WTC11 (cell line): ENCODE data around the gene KCNK16. TPM values are rescaled to one million over a fixed set of nuclear protein-coding genes. Genes with fewer than 3 reads are reported as not detected.

Source experiments
- ATAC-seq: fragments of 200-7000 bp; cut with Tn5 transposase; 2 replicates; pipeline ENCODE4 v1.10.0; 2021; ENCODE audit warnings: mild to moderate bottlenecking, moderate library complexity
- CTCF ChIA-PET: fragments of 300-600 bp; sonication (Branson Sonifier 250); formaldehyde crosslinking; loops from one replicate; lab custom pipeline; 2021; ENCODE audit warnings: antibody characterized with exemption; lab: Charles Lee
- POLR2A ChIA-PET: fragments of 350-600 bp; sonication (Branson Sonifier 250); formaldehyde crosslinking; loops from one replicate; lab custom pipeline; 2021; ENCODE audit warnings: antibody characterized with exemption; lab: Charles Lee
- DNase-seq: peaks from one replicate; pipeline ENCODE4 v3.0.0; 2021; ENCODE audit warnings: low spot score
- H3K27ac Mint-ChIP-seq: 2 replicates; pipeline ENCODE4 v1.8.0; 2021; ENCODE audit warnings: mixed read lengths
- H3K27me3 Mint-ChIP-seq: 2 replicates; pipeline ENCODE4 v1.8.0; 2021; ENCODE audit warnings: low read depth, mild to moderate bottlenecking, moderate library complexity, mixed read lengths
- H3K36me3 Mint-ChIP-seq: 2 replicates; pipeline ENCODE4 v1.8.0; 2021; ENCODE audit warnings: mixed read lengths
- H3K4me1 Mint-ChIP-seq: 2 replicates; pipeline ENCODE4 v1.8.0; 2022; ENCODE audit warnings: mixed read lengths
- H3K4me3 Mint-ChIP-seq: 2 replicates; pipeline ENCODE4 v1.8.0; 2021; ENCODE audit warnings: mild to moderate bottlenecking, moderate library complexity, mixed read lengths
- H3K9me3 Mint-ChIP-seq: 2 replicates; pipeline ENCODE4 v1.8.0; 2021; ENCODE audit warnings: mixed read lengths
- AFF4 ChIP-seq: sonication (generic); formaldehyde crosslinking; IDR thresholded peaks from 2 replicates; pipeline ENCODE4 v1.8.1; 2023; ENCODE audit warnings: mild to moderate bottlenecking, missing genetic modification reagents, borderline replicate concordance
- CDX4 ChIP-seq: fragments of 250-450 bp; sonication (Bioruptor Pico); IDR thresholded peaks from 2 replicates; pipeline ENCODE4 v1.9.0; 2021; ENCODE audit warnings: moderate library complexity, mild to moderate bottlenecking, inconsistent platforms, borderline replicate concordance
- ERG ChIP-seq: fragments of 250-450 bp; sonication (Bioruptor Pico); IDR thresholded peaks from 2 replicates; pipeline ENCODE4 v1.8.0; 2021; ENCODE audit warnings: mild to moderate bottlenecking
- FOXK1 ChIP-seq: sonication (generic); formaldehyde crosslinking; IDR thresholded peaks from 2 replicates; pipeline ENCODE4 v1.8.0; 2022; ENCODE audit warnings: mild to moderate bottlenecking, moderate library complexity, missing genetic modification reagents
- GABPB1 ChIP-seq: sonication (generic); formaldehyde crosslinking; IDR thresholded peaks from 2 replicates; pipeline ENCODE4 v1.8.1; 2023; ENCODE audit warnings: mild to moderate bottlenecking, missing genetic modification reagents
- HMGXB4 ChIP-seq: sonication (generic); formaldehyde crosslinking; IDR thresholded peaks from 2 replicates; pipeline ENCODE4 v1.8.1; 2023; ENCODE audit warnings: mild to moderate bottlenecking, moderate library complexity, missing genetic modification reagents
- IRF1 ChIP-seq: sonication (generic); formaldehyde crosslinking; IDR thresholded peaks from 2 replicates; pipeline ENCODE4 v1.8.0; 2023; ENCODE audit warnings: missing genetic modification reagents
- MXD4 ChIP-seq: fragments of 250-450 bp; sonication (Bioruptor Pico); IDR thresholded peaks from 2 replicates; pipeline ENCODE4 v1.8.0; 2021; ENCODE audit warnings: mild to moderate bottlenecking, moderate library complexity, borderline replicate concordance
- NFE2L1 ChIP-seq: sonication (generic); formaldehyde crosslinking; IDR thresholded peaks from 2 replicates; pipeline ENCODE4 v1.8.1; 2023; ENCODE audit warnings: missing genetic modification reagents
- NFYB ChIP-seq: sonication (generic); formaldehyde crosslinking; conservative IDR thresholded peaks from 2 replicates; pipeline ENCODE4 v1.8.0; 2022; ENCODE audit warnings: low read depth, missing genetic modification reagents
- NR1H2 ChIP-seq: sonication (generic); formaldehyde crosslinking; IDR thresholded peaks from 2 replicates; pipeline ENCODE4 v1.9.0; 2021; ENCODE audit warnings: mild to moderate bottlenecking, moderate library complexity, missing genetic modification reagents
- NR2C2 ChIP-seq: sonication (generic); formaldehyde crosslinking; IDR thresholded peaks from 2 replicates; pipeline ENCODE4 v1.8.0; 2022; ENCODE audit warnings: mild to moderate bottlenecking, missing genetic modification reagents
- OVOL2 ChIP-seq: fragments of 250-450 bp; sonication (Bioruptor Pico); IDR thresholded peaks from 2 replicates; pipeline ENCODE4 v1.9.0; 2021; ENCODE audit warnings: mild to moderate bottlenecking, borderline replicate concordance
- SOX15 ChIP-seq: fragments of 250-450 bp; sonication (Bioruptor Pico); IDR thresholded peaks from 2 replicates; pipeline ENCODE4 v1.9.0; 2021; ENCODE audit warnings: mild to moderate bottlenecking
- USF1 ChIP-seq: sonication (generic); formaldehyde crosslinking; IDR thresholded peaks from 2 replicates; pipeline ENCODE4 v1.8.0; 2022; ENCODE audit warnings: mild to moderate bottlenecking, missing genetic modification reagents
- ZBTB21 ChIP-seq: sonication (generic); formaldehyde crosslinking; IDR thresholded peaks from 2 replicates; pipeline ENCODE4 v1.8.1; 2023; ENCODE audit warnings: mild to moderate bottlenecking, missing genetic modification reagents, borderline replicate concordance
- ZNF232 ChIP-seq: sonication (generic); formaldehyde crosslinking; IDR thresholded peaks from 2 replicates; pipeline ENCODE4 v1.8.0; 2022; ENCODE audit warnings: mild to moderate bottlenecking, missing genetic modification reagents
- ZNF423 ChIP-seq: fragments of 250-450 bp; sonication (Bioruptor Pico); IDR thresholded peaks from 2 replicates; pipeline ENCODE4 v2.1.2; 2022; ENCODE audit warnings: mild to moderate bottlenecking, moderate library complexity
- ZNF425 ChIP-seq: fragments of 250-450 bp; sonication (Bioruptor Pico); conservative IDR thresholded peaks from 2 replicates; pipeline ENCODE4 v1.9.0; 2021; ENCODE audit warnings: mild to moderate bottlenecking
- ZSCAN18 ChIP-seq: fragments of 250-450 bp; sonication (Bioruptor Pico); IDR thresholded peaks from 2 replicates; pipeline ENCODE4 v2.1.2; 2022; ENCODE audit warnings: mild to moderate bottlenecking, moderate library complexity
- total RNA-seq: library from RNA; stranded (reverse); gene quantifications from 3 replicates; pipeline ENCODE4 v1.2.3, GENCODE V29; 2021

The KCNK16 gene
- total RNA-seq, 1 experiment from 2014 or later = not detected

- no peak for TF ChIP-seq AFF4 (CRISPR knock-in tag)
- no peak for TF ChIP-seq CDX4 (CRISPR knock-in tag)
- no peak for TF ChIP-seq OVOL2 (CRISPR knock-in tag)
- no peak for TF ChIP-seq ERG (CRISPR knock-in tag)
- TF ChIP-seq NR2C2 (CRISPR knock-in tag) = no peak
- no peak for TF ChIP-seq USF1 (CRISPR knock-in tag)
- no peak for TF ChIP-seq GABPB1 (CRISPR knock-in tag)
- no peak for TF ChIP-seq ZNF425 (CRISPR knock-in tag)
- no peak for TF ChIP-seq IRF1 (CRISPR knock-in tag)
- no peak for TF ChIP-seq ZBTB21 (CRISPR knock-in tag)
- no peak for TF ChIP-seq MXD4 (CRISPR knock-in tag)
Observed at GRCh38 chr6:39342692-39343395, 20.3 kb upstream of the KCNK16 start (continued).

GRCh38 chr6:39341937-39342336 is 19.4 kb upstream of the KCNK16 start:
- peaks cover 3% of the 10 kb centered on the region for H3K9me3 Mint-ChIP-seq
- H3K27me3 Mint-ChIP-seq = no peaks in the 10 kb centered on the region
- H3K4me3 Mint-ChIP-seq = no peak overlapping the region
- DNase-seq = no peak
- no peak overlapping the region for H3K27ac Mint-ChIP-seq
- no peak for ATAC-seq
- no peaks in the 10 kb centered on the region for H3K36me3 Mint-ChIP-seq
- POLR2A ChIA-PET = no interaction called here
- H3K4me1 Mint-ChIP-seq = peaks cover 34% of the 10 kb centered on the region
- CTCF ChIA-PET = interaction anchor here (1.2 kb wide), 1 partner anchor 28 kb away, joined by 4 read pairs; no protein-coding TSS in a partner anchor
- TF ChIP-seq NFE2L1 (CRISPR knock-in tag) (no peak), ZNF232 (no peak), NR1H2 (CRISPR knock-in tag) (no peak), HMGXB4 (CRISPR knock-in tag) (no peak), ZSCAN18 (CRISPR knock-in tag) (no peak), GABPB1 (CRISPR knock-in tag) (no peak), NFYB (no peak), FOXK1 (no peak), ZNF425 (CRISPR knock-in tag) (no peak), ZNF423 (CRISPR knock-in tag) (no peak), SOX15 (CRISPR knock-in tag) (no peak)
